Activated naive CD4-positive, alpha-beta T cell treated with anti-CD3 and anti-CD28 coated beads, Interleukin-2, amount 50 U/mL, for 16 hours (primary cell): ENCODE measurements around the gene IGDCC3.
A peak's percentile ranks its signal among the peaks of the same experiment; 100 is the strongest.

Experiments
- DNase-seq: peaks from one replicate; pipeline ENCODE4 v3.0.0-alpha.2; 2020

Gene IGDCC3

DNA sequence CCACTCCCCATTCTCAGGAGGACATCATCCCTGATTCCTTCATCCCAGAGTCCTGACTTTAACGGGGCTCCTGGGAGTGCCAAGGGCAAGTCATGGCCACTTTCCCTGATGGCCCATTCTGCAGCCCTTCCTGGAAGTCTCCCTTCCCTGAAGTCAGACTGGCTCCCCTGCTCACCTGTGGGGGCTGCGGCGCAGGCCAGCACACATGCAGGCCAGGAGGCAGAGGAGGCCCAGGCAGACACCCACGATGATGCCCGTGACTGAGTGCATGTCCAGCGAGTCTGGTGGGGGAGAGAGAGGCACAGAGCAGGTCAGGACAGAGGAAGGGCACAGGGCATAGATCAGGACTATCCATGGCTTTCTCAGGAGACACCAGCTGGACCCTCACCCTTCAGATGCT, 8.6 kb upstream of the IGDCC3 start:
- no peak for DNase-seq

DNA sequence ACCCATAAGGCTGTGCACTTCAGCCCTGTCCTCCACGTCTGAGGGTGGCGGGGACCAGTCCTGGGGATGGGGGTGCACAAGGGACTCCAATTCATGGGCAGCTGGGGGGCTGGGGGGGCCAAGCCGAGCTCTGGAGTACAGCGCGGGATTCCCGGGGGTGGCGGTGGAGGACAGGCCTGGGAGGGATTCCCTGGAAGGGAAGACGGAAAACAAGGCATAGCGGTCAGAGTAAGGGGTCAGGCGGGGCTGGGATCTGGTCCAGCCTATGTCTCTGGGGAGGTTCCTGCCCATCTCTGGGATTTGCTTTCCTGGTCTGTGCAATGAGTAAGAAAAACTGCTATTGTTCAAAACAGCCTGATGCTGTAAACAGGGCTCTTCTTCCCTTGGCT, 8.1 kb upstream of the IGDCC3 start:
- no peak for DNase-seq

- peak; percentile 87 for DNase-seq
Observed at GRCh38 chr15:65384895-65385869, 7.4 kb upstream of the IGDCC3 start.

- no peak for DNase-seq
Observed at GRCh38 chr15:65384505-65384894, 6.7 kb upstream of the IGDCC3 start.

DNA sequence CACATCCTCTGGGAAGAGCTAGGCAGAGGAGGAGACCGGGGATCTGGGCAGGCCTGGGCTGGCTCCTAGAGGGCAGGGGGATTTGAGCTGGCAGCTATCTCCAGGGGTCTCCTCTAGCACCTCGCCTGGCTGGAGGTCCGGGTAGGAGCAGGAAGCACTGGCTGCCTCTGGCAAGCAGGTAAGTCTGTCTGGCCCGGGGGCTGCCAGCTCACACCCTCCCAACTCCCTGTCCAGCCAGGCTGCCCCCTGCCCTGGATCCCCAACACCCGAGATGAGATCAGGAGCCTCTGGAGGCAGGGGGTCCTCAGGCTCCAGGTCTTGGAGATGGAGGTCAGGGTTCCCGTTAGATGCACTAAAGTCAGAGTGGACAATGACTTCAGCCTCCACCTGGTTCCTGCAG, 6.2 kb upstream of the IGDCC3 start:
- no peak for DNase-seq

DNA sequence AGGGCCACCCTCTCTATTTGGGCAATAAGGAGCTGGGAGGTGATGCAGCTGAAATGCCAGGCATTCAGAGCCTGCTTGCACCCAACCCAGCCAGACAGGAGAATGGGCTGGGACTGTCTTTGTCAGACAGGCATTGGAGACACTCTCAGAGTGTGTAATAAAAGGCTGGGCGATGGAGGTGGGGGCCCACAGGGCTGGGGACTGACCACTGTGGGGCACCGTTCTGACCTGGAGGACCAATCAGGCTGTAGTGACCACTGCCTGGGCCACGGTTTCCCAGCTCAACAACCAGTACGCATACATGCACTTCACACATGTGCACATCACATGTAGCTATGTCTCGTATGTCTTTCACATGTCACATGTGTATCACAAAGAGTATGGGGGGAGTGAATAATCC, 5.7 kb upstream of the IGDCC3 start:
- no peak for DNase-seq

GRCh38 chr15:65382921-65383320, 5.1 kb upstream of the IGDCC3 start:
- DNase-seq, result no peak

DNA sequence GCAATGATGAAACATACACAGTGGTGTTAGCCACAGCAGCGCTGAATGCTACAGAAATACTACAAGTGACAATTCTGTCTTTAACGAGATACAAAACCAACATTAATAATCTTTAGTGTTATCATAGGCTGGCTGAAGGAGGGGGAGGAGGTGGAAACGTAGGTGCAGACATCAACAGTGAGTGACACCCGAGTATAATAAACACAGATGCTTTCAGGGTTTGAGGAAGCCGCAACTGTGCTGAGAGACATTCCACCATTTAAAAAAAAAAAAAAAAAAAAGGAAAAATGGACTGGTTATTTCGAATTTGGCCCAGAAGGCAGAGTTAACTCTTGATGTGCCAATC, 4.3 kb upstream of the IGDCC3 start:
- DNase-seq, result no peak

GRCh38 chr15:65381445-65382145, 3.8 kb upstream of the IGDCC3 start:
- no peak for DNase-seq

- no peak for DNase-seq
Observed at GRCh38 chr15:65379986-65380385, 2.2 kb upstream of the IGDCC3 start.

GRCh38 chr15:65377105-65377975, 462 bp downstream of the IGDCC3 start:
- DNase-seq, result no peak

GRCh38 chr15:65376767-65377104, 1.1 kb downstream of the IGDCC3 start:
- DNase-seq, result no peak

DNA sequence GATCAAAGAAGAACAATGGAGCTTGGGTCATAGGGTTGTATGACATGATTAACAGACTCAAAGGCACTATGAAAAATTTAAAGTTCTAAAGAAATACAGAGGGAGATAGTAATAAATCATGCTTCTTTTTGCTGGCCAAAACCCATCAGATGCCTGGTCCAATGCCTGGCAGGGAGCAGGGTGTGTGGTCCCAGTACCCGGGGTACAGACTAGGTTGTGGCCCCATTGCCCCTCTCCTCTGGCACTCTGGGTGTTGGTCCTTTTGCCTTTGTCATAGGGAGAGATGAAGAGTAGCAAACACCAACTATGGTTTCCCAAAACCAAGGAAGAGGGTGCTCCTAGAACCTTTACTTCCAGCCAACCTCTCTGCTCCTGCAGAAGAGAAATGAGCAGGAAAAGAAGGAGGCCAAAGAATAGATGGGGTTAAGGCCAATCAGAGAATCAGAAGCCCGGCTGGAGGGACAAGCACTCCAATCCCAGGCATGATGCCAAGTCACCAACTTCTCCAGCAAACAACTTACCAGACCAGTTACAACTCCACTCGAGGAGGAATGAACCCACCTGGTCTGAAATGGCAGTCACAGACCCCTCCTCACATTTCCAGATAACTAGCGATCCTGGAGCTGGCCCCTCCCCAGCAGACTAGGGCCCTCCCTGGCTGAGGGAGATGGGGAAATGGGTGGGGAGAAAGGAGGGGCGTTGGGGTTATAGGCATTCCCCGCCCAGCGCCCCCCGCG, 1.8 kb downstream of the IGDCC3 start:
- no peak for DNase-seq

GRCh38 chr15:65374821-65375401, 2.9 kb downstream of the IGDCC3 start:
- no peak for DNase-seq

- no peak for DNase-seq
Observed at GRCh38 chr15:65374334-65374733, 3.5 kb downstream of the IGDCC3 start.

DNA sequence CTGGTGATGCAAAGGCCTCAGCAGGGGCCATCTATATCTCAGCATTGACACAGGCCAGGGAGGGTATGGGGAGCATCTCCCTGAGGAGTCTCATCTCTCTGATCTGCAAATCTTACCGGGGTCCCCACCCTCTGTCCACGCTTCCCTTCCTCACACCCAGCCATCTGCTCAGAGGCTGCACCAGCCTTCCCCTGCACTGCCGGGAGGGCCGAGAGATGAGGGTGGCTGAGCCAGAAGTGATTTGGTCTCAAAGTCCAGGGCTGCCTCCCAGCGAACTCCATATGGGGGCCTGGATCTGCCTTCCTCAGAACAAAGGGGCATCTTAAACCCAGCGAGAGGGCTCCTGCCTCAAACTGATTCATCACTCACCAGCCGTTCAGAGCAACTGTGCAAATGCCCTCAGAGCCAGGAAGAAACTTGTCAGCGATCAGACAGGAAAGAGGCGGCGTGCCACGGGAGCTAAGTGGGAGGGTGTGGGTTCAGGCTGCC, 4.6 kb downstream of the IGDCC3 start:
- no peak for DNase-seq

- DNase-seq, result no peak
Observed at GRCh38 chr15:65372787-65373067, 5.1 kb downstream of the IGDCC3 start.

DNA sequence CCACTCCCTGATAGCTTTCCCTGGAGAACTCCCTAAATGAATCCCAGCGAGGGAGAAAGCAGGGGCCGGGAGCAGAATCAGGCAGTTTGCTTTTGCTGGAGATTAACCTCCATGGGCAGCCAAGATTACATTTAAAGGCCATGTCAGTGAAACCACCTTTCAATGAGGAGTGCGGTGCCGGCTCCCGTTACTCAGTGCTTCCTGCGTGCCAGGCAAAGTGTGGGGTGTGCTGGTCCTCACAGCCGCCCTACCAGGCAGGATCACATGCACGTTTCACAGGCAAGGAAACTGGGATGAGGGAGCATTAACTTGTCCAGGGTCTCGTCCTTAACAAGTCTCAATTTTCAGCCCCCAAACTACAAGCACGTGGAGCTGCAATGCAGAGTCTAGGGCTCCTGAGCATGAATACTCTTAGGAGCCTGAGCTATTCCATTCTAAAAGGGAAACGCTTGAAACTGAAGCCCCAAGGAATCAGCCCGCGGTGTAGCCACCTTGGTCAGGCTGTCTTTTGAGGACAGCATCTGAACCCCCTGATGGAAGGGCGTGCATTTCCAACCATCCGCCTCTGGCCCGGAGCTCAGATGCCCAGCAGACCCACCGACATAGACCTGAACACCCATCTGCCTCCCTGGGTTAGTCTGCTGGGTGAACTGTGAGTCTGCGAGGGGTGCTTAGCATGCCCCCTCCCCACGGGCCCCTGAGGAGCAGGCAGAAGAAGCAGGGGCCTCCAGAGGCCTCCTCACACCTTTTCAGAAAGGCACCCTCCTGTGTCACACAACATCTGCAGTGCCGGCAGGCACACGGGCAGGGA, 5.6 kb downstream of the IGDCC3 start:
- no peak for DNase-seq

- no peak for DNase-seq
Observed at GRCh38 chr15:65370885-65371284, 6.9 kb downstream of the IGDCC3 start.

DNA sequence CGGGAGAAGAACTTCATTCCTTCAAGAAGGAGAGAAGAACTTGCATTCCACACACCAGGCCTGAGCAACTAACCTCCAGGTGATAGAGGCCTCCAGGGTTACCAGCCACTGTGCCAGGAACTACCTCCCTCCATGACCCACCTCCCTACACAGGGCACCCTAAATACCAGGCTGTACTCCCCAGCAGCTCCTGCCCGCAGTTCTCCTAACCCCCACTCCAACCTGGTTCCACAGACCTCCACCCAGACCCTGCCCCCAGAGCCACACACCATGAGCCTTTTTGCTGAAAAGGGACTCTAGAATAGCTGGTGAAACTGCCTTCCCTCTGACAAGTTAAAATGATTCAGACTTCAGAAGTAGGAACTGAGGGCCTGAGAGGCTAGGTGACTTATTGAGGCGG, 8.2 kb downstream of the IGDCC3 start:
- DNase-seq, result no peak

DNA sequence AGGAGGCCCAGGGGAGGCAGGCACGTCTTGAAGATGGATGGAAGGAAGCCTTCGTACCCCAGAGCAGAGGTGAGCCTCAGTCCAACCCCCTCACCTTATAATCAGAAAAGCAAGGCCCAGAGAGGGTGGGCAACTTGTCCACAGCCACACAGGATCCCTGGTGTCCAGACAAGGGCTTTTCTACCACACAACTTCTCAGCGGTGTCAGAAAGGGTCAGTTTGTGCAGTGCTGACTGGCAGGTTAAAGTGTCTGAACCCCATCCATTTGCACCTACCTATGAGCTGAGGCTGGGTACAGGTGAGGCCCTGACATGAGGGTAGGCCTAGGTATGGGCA, 8.6 kb downstream of the IGDCC3 start:
- DNase-seq, result no peak
